Measurements from ENCODE around the gene GUCY1B1. TPM values are rescaled to one million over a fixed set of nuclear protein-coding genes. Genes with fewer than 3 reads are reported as not detected.

Gene GUCY1B1
- total RNA-seq = 34.5 TPM
- 8.0 TPM for polyA plus RNA-seq

DNA sequence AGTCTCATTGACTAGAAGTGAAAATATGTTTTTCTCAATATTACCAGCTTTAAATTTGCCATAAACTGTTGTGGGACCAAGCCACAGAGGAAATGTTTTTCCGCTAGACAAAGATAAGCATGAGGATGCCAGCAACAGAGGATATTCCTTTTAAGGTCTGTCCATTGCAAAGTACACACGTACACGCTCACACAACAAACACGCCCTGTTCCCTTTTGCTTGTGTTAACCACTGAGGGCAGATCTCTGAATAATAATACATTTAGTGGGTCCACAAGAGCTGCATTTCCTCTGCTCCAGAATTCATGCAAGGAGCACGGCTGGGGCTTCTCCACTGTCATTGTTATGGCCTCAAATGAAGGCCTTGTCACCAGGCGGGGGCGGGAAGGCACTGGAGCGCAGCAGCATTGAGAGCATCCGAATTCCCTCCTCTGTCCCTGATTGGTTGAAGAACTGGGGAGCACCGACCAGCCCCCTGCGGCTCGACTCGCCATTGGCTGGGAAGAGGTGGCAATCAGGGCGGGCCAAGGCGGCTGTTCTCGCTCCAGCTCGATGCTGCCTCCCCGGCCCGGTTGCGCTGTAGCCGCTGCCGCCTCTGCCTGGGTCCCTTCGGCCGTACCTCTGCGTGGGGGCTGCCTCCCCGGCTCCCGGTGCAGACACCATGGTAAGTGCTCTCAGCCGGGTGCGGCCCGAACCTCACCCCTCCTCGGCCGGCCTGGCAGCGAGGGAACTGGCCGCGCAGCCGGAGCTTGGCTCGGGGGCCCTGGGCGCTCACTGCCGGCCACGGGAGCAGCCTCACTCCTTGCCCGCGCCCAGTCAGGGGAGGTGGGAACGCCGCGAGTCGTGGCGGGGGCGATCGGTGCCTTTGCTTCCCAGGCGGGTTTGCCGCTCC is at the start of gene GUCY1B1:
GUCY1B1 (plus strand) TSS at position 541 of the 891 bp plus-strand sequence; CDS start at position 661, 120 bp downstream.
- Histone ChIP-seq H3K4me3 (ENCODE audit: low read depth, low read length) (peak within 1 kb of the TSS; percentile 49), H3K27ac (ENCODE audit: low read depth) (peak within 1 kb of the TSS; percentile 14), H3K4me1 (ENCODE audit: insufficient read depth) (no peaks in the 10 kb centered on the region), H3K36me3 (ENCODE audit: insufficient read depth) (no peaks in the 10 kb centered on the region)
- DNase-seq (ENCODE audit: extremely low spot score) = peak; percentile 88
- WGBS = 8% methylated on average over 51 of the region's 51 CpGs

DNA sequence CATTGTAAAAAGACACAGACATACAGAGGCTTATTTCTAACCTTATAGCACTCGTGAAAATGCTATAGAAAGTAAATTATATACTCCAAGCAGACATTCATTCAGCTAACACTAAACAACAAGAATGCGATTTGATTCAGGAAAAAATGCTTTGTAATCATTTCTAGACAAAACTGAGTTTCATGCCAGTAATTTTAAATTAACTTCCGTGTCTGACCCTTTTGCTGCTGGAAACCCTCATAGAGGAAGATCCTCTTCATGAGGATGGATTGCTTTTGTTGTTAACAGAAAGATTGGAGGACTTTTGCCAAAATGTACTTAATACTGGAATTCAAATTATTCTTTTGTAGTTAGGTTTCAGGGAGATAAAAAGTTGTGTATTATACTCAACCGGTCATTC is 48.9 kb upstream of the GUCY1B1 start:
- Histone ChIP-seq H3K4me1 (ENCODE audit: insufficient read depth) (no peaks in the 10 kb centered on the region), H3K4me3 (ENCODE audit: low read depth, low read length) (no peak overlapping the region), H3K36me3 (ENCODE audit: insufficient read depth) (no peaks in the 10 kb centered on the region), H3K27ac (ENCODE audit: low read depth) (no peak overlapping the region)
- 60% methylated on average over 4 of the region's 4 CpGs for WGBS
- no peak for DNase-seq (ENCODE audit: extremely low spot score)

DNA sequence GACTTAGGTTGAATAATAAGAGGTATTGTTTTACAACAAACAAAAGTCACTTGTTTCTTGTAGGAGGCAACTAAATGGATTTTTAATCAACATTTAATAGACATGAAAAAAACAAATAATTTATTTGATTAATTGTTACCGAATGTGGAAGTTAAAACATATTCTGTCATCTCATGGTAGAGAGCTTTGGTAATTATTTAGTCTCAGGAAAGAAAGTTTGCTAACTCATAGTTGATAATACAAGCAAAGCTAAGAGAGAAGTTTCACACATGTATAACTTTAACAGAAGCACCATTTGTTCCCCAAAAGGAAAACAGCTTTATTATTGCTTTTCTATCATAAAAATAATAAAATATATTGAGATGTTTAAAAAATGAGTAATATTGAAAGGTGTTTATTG is 47.3 kb upstream of the GUCY1B1 start:
- DNase-seq (ENCODE audit: extremely low spot score) = no peak
- H3K4me3 ChIP-seq (ENCODE audit: low read depth, low read length) = no peak overlapping the region
- no peaks in the 10 kb centered on the region for H3K36me3 ChIP-seq (ENCODE audit: insufficient read depth)
- 79% methylated on average over 1 of the region's 1 CpG for WGBS
- no peak overlapping the region for H3K27ac ChIP-seq (ENCODE audit: low read depth)
- no peaks in the 10 kb centered on the region for H3K4me1 ChIP-seq (ENCODE audit: insufficient read depth)

DNA sequence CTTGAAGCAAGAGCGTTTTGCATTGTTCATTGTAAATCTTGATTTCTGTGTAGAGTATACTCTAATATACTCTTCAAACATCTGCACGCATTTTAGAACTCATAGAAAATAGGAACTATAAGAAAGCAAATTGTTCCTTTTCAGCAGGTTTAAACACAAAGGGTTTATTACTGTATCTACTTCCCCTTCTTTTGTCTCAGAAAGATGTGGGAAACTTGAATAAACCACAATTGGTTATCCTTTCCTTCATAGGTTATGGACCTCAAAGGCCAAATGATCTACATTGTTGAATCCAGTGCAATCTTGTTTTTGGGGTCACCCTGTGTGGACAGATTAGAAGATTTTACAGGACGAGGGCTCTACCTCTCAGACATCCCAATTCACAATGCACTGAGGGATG is 46.0 kb upstream of the GUCY1B1 start:
- DNase-seq (ENCODE audit: extremely low spot score) = no peak
- Histone ChIP-seq H3K36me3 (ENCODE audit: insufficient read depth) (no peaks in the 10 kb centered on the region), H3K4me1 (ENCODE audit: insufficient read depth) (no peaks in the 10 kb centered on the region), H3K4me3 (ENCODE audit: low read depth, low read length) (no peak overlapping the region), H3K27ac (ENCODE audit: low read depth) (no peak overlapping the region)
- 85% methylated on average over 3 of the region's 3 CpGs for WGBS

DNA sequence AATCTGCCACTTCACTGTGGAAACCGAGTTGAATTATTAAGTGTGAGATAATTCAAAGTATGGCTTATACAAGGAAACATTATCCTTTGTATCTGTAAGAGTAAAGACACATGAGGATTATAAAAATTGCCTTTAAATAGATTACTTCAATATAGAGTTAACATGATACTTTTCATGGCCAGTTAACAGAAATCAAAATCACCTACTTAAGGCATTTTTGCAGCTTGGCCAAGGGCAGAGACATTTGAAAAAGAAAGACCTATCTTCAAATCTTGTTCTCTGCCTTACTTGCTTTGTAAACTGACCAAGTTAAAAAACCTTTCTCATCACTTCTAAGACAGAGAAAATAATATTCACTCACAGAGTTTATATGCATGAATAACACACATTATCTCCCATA is 44.9 kb upstream of the GUCY1B1 start:
- Histone ChIP-seq H3K27ac (ENCODE audit: low read depth) (no peak overlapping the region), H3K36me3 (ENCODE audit: insufficient read depth) (no peaks in the 10 kb centered on the region), H3K4me1 (ENCODE audit: insufficient read depth) (no peaks in the 10 kb centered on the region), H3K4me3 (ENCODE audit: low read depth, low read length) (no peak overlapping the region)
- WGBS = 41% methylated on average over 1 of the region's 1 CpG
- DNase-seq (ENCODE audit: extremely low spot score) = no peak

DNA sequence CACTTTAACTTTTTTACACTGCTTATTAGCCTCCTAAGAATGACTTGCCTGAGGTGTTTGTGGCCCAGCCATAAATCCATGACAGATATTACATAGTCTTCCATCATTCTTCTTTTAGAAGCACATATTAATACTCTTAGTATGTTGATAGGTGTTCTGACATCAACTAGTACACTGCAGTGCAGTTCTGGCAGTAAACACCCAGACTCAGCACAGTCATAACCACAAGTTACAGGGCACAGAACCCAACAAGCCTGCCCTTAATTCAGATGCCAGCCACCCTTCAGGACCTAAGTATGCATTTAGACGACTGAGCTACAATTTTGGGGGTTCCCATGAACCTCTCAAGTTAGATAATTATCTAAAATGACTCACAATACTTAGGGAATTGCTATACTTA is 36.5 kb upstream of the GUCY1B1 start:
- 77% methylated on average over 1 of the region's 1 CpG for WGBS

DNA sequence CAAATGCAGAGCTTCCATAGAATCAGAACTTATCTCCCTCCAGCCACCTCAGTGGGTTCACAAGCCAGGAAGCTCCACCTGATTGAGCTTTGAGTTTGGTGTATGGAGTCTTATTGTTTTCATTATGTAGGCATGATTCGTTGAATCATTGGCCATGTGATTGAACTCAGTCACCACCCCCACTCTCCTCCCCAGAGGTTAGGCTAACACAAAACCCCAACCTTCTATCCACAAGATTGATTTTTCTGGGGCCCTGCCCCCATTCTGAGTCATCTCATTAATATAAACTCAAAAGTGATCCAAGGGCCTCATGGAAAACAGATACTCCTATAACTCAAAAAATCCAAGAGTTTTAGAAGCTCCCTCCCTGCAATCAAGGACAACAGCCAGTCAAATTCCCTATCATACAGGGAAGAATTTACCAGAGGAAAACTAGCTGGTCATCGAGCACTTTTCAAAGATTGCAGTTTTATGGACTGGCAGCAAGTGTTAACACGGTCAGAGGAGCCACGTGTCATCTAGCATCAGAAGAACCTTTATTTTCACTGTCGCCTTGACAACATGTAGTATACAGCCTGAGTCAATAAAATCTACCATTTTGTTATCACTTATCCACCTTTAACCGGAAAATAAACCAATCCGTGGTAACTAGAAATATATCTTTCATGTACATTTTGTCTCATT is 35.9 kb upstream of the GUCY1B1 start:
- Histone ChIP-seq H3K4me3 (ENCODE audit: low read depth, low read length) (no peak overlapping the region), H3K27ac (ENCODE audit: low read depth) (no peak overlapping the region), H3K4me1 (ENCODE audit: insufficient read depth) (no peaks in the 10 kb centered on the region), H3K36me3 (ENCODE audit: insufficient read depth) (no peaks in the 10 kb centered on the region)
- WGBS = 86% methylated on average over 7 of the region's 7 CpGs
- DNase-seq (ENCODE audit: extremely low spot score) = no peak

More for the DNA sequence above, 36.5 kb upstream of the GUCY1B1 start:
- Histone ChIP-seq H3K4me3 (ENCODE audit: low read depth, low read length) (no peak overlapping the region), H3K27ac (ENCODE audit: low read depth) (no peak overlapping the region), H3K36me3 (ENCODE audit: insufficient read depth) (no peaks in the 10 kb centered on the region), H3K4me1 (ENCODE audit: insufficient read depth) (no peaks in the 10 kb centered on the region)
- DNase-seq (ENCODE audit: extremely low spot score) = no peak

DNA sequence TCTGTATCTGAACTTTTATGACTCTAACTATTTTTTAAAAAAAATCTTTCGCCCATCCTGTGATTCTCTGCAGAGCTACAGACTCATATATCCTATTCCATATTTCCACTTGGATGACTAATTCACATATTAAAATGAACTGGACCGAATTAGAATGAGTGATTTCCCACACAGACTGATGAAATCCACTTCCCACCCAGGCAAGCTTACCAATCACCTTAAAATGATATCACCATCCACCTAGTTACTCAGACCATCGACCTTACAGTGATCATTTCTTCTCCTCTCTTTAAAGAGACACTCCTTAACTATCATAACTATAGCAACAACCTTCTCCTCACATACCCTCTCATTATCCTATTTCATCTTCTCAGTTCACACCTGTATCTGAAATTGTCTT is 34.1 kb upstream of the GUCY1B1 start:
- Histone ChIP-seq H3K36me3 (ENCODE audit: insufficient read depth) (no peaks in the 10 kb centered on the region), H3K4me1 (ENCODE audit: insufficient read depth) (no peaks in the 10 kb centered on the region), H3K4me3 (ENCODE audit: low read depth, low read length) (no peak overlapping the region), H3K27ac (ENCODE audit: low read depth) (no peak overlapping the region)
- WGBS = 74% methylated on average over 3 of the region's 3 CpGs
- no peak for DNase-seq (ENCODE audit: extremely low spot score)

DNA sequence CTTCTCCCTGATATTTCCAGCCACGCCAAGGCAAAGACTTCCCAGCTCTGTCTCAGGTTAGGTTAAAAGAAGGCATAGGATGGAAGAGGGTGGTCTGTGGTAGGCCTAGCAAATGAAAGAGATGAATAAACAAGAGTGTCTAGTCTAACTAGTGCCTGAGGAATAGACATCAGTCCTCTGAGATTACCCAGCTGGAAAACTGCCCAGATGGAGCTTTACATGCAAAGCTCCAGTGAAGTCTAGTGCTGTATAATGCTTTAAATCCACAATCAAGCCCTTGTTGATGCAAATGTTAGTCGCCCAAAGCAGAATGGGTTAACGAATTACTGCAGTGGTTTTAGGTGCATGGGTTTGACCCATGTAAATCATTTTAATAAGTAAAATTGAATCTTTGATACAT is 24.8 kb upstream of the GUCY1B1 start:
- H3K4me1 ChIP-seq (ENCODE audit: insufficient read depth) = no peaks in the 10 kb centered on the region
- H3K27ac ChIP-seq (ENCODE audit: low read depth) = no peak overlapping the region
- no peaks in the 10 kb centered on the region for H3K36me3 ChIP-seq (ENCODE audit: insufficient read depth)
- no peak overlapping the region for H3K4me3 ChIP-seq (ENCODE audit: low read depth, low read length)
- DNase-seq (ENCODE audit: extremely low spot score) = no peak
- WGBS = 56% methylated on average over 3 of the region's 3 CpGs

DNA sequence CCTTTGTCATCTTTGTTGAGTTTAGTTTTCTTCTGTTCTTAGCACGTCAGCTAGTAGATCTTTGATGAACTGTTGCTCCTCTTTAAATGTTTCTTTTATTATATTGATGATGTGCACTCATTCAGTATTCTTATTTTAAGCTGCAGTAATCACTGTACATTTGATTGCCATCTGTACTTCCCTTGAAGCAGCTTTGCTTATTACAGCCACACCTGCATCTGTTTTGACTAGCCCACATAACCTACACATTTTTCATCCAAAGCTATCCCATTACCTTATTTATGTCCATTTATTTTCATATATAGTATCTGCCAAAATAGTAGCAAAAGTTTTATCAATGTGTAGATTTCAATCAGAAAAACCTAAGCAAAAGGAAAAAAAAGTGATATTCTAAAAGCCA is 23.9 kb upstream of the GUCY1B1 start:
- no peak overlapping the region for H3K4me3 ChIP-seq (ENCODE audit: low read depth, low read length)
- H3K27ac ChIP-seq (ENCODE audit: low read depth) = no peak overlapping the region
- no peaks in the 10 kb centered on the region for H3K36me3 ChIP-seq (ENCODE audit: insufficient read depth)
- no peaks in the 10 kb centered on the region for H3K4me1 ChIP-seq (ENCODE audit: insufficient read depth)
- no peak for DNase-seq (ENCODE audit: extremely low spot score)
- 93% methylated on average over 1 of the region's 1 CpG for WGBS

DNA sequence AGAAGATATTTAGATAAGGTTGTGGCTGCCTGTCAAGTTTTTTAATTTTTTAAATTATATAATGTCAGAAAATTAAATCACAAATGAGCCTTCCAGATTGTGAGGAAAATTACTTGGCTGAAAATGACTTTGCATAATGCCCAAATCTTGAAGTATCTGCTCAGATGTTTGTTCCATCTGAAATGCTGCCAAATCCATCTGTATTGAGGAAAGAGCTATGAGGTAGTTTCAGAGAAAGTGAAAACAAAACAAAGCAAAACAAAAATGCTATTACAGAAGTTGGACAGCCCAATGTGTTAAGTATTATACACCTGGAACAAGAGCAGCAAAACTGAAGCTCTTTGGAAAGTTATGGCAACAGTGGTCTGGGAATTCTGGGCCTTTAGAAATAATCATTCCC is 23.3 kb upstream of the GUCY1B1 start:
- DNase-seq (ENCODE audit: extremely low spot score) = no peak
- no peak overlapping the region for H3K27ac ChIP-seq (ENCODE audit: low read depth)
- no peak overlapping the region for H3K4me3 ChIP-seq (ENCODE audit: low read depth, low read length)
- no peaks in the 10 kb centered on the region for H3K4me1 ChIP-seq (ENCODE audit: insufficient read depth)
- no peaks in the 10 kb centered on the region for H3K36me3 ChIP-seq (ENCODE audit: insufficient read depth)

DNA sequence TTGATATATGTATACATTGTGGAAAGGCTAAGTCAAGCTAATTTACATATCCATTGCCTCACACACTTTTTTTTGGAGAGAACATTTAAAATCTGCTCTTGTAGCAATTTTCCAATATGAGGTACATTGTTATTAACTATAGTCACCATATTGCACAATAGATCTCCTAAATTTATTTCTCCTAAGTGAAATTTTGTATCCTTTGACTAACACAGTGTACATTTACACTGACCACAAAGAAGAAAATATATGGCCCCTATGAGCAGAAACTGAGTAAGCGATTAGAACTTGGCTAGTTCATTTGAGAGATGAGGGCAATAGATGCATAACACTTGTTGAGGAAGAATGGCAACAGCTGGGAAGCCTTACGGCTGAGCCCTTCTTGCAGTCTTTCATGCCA is 20.3 kb upstream of the GUCY1B1 start:
- Histone ChIP-seq H3K27ac (ENCODE audit: low read depth) (no peak overlapping the region), H3K4me1 (ENCODE audit: insufficient read depth) (no peaks in the 10 kb centered on the region), H3K4me3 (ENCODE audit: low read depth, low read length) (no peak overlapping the region), H3K36me3 (ENCODE audit: insufficient read depth) (no peaks in the 10 kb centered on the region)
- WGBS = 93% methylated on average over 2 of the region's 2 CpGs
- DNase-seq (ENCODE audit: extremely low spot score) = no peak

DNA sequence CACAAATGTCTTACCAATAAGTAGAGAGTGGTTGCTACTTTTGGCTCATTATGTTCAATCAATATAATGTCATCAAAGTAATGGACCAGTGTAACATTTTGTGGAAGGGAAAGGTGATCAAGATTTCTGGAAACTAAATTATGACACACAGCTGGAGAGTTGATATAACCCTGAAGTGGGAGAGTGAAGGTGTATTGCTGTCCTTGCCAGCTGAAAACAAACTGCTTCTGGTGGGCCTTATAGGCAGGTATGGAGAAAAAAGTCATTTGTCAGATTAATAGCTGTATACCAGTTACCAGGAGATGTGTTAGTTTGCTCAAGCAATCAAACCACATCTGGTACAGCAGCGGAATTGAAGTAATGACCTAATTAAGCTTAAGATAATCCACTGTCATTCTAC is 17.3 kb upstream of the GUCY1B1 start:
- Histone ChIP-seq H3K4me3 (ENCODE audit: low read depth, low read length) (no peak overlapping the region), H3K27ac (ENCODE audit: low read depth) (no peak overlapping the region), H3K36me3 (ENCODE audit: insufficient read depth) (no peaks in the 10 kb centered on the region), H3K4me1 (ENCODE audit: insufficient read depth) (no peaks in the 10 kb centered on the region)
- 96% methylated on average over 1 of the region's 1 CpG for WGBS
- DNase-seq (ENCODE audit: extremely low spot score) = no peak

DNA sequence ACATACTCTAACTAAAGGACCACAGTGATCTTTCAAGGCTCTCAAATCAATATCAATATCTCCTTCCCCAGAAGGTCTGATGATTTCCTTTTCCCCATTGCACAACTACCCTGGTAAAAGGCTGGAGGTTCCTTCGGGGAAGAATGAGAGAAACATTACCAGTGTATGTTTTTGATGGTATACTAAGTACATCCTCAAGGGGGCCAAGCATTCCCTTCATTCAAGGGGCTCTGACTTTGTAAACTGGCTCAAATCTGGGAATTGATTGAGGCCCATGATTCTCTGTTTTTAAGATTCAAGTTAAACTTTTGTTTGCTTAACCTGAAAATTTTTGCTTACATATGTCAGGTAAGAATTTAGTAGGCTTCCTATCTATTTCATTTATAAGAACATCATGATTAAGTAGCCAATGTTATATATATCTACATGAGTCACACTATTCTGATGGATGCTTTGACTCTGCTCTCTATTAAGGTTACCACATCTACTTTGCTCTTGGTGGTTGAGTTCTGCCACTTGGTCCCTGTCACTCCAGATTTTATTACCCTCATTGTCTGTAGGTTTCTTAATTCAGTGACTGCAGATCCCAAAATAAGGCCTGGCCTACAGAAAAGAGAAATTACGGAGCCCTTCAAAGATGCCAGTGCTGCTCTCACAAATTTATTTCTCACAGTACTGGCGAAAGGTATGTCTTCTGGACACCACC is 16.4 kb upstream of the GUCY1B1 start:
- no peak for DNase-seq (ENCODE audit: extremely low spot score)
- H3K27ac ChIP-seq (ENCODE audit: low read depth) = no peak overlapping the region
- H3K4me1 ChIP-seq (ENCODE audit: insufficient read depth) = no peaks in the 10 kb centered on the region
- no peak overlapping the region for H3K4me3 ChIP-seq (ENCODE audit: low read depth, low read length)
- WGBS = 91% methylated on average over 3 of the region's 3 CpGs
- H3K36me3 ChIP-seq (ENCODE audit: insufficient read depth) = no peaks in the 10 kb centered on the region
